Measurements from ENCODE around the gene FLRT3.

GRCh38 chr20:14333721-14334120, 3.7 kb downstream of the FLRT3 start:
- TF ChIP-seq, protein P1, sequence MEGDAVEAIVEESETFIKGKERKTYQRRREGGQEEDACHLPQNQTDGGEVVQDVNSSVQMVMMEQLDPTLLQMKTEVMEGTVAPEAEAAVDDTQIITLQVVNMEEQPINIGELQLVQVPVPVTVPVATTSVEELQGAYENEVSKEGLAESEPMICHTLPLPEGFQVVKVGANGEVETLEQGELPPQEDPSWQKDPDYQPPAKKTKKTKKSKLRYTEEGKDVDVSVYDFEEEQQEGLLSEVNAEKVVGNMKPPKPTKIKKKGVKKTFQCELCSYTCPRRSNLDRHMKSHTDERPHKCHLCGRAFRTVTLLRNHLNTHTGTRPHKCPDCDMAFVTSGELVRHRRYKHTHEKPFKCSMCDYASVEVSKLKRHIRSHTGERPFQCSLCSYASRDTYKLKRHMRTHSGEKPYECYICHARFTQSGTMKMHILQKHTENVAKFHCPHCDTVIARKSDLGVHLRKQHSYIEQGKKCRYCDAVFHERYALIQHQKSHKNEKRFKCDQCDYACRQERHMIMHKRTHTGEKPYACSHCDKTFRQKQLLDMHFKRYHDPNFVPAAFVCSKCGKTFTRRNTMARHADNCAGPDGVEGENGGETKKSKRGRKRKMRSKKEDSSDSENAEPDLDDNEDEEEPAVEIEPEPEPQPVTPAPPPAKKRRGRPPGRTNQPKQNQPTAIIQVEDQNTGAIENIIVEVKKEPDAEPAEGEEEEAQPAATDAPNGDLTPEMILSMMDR (IDR thresholded peaks at IDR 0.05): no peak
- no peak for TF ChIP-seq EZH2 (IDR thresholded peaks at IDR 0.05)
